Measurements from ENCODE around the gene UBE2E3. TPM values are rescaled to one million over a fixed set of nuclear protein-coding genes. Genes with fewer than 3 reads are reported as not detected.

Gene UBE2E3
- total RNA-seq, 1 donor from 2014 or later: 74.2 TPM

- H3K4me1 Mint-ChIP-seq (ENCODE audit: low read depth): no peaks in the 10 kb centered on the region
- H3K27me3 Mint-ChIP-seq (ENCODE audit: low read depth): no peaks in the 10 kb centered on the region
- no peak for DNase-seq (ENCODE audit: low spot score)
- no peak for TF ChIP-seq CTCF (IDR thresholded peaks at IDR 0.05)
- peaks cover 1% of the 10 kb centered on the region for H3K36me3 Mint-ChIP-seq (ENCODE audit: low read depth)
- H3K4me3 Mint-ChIP-seq (ENCODE audit: unreplicated experiment): no peak overlapping the region
- H3K27ac Mint-ChIP-seq (ENCODE audit: unreplicated experiment): no peak overlapping the region
- no peaks in the 10 kb centered on the region for H3K9me3 Mint-ChIP-seq (ENCODE audit: low read depth)
Observed at GRCh38 chr2:180960982-180961381, 19.4 kb upstream of the UBE2E3 start.

GRCh38 chr2:180962727-180963314, 17.6 kb upstream of the UBE2E3 start:
- Mint-ChIP-seq H3K27me3 (ENCODE audit: low read depth) (no peaks in the 10 kb centered on the region), H3K9me3 (ENCODE audit: low read depth) (no peaks in the 10 kb centered on the region), H3K4me3 (ENCODE audit: unreplicated experiment) (no peak overlapping the region), H3K4me1 (ENCODE audit: low read depth) (no peaks in the 10 kb centered on the region), H3K27ac (ENCODE audit: unreplicated experiment) (no peak overlapping the region), H3K36me3 (ENCODE audit: low read depth) (peaks cover 1% of the 10 kb centered on the region)
- no peak for DNase-seq (ENCODE audit: low spot score)
- no peak for TF ChIP-seq CTCF (IDR thresholded peaks at IDR 0.05)

- no peak for TF ChIP-seq CTCF (IDR thresholded peaks at IDR 0.05)
- no peaks in the 10 kb centered on the region for H3K27me3 Mint-ChIP-seq (ENCODE audit: low read depth)
- no peak overlapping the region for H3K27ac Mint-ChIP-seq (ENCODE audit: unreplicated experiment)
- peaks cover 1% of the 10 kb centered on the region for H3K36me3 Mint-ChIP-seq (ENCODE audit: low read depth)
- no peak for DNase-seq (ENCODE audit: low spot score)
- H3K9me3 Mint-ChIP-seq (ENCODE audit: low read depth): no peaks in the 10 kb centered on the region
- H3K4me3 Mint-ChIP-seq (ENCODE audit: unreplicated experiment): no peak overlapping the region
- H3K4me1 Mint-ChIP-seq (ENCODE audit: low read depth): peaks cover 10% of the 10 kb centered on the region
Observed at GRCh38 chr2:180966378-180966777, 14.0 kb upstream of the UBE2E3 start.

GRCh38 chr2:180969124-180969523, 11.3 kb upstream of the UBE2E3 start:
- Mint-ChIP-seq H3K27ac (ENCODE audit: unreplicated experiment) (no peak overlapping the region), H3K4me1 (ENCODE audit: low read depth) (peaks cover 10% of the 10 kb centered on the region), H3K4me3 (ENCODE audit: unreplicated experiment) (no peak overlapping the region), H3K36me3 (ENCODE audit: low read depth) (no peaks in the 10 kb centered on the region), H3K9me3 (ENCODE audit: low read depth) (no peaks in the 10 kb centered on the region), H3K27me3 (ENCODE audit: low read depth) (no peaks in the 10 kb centered on the region)
- no peak for TF ChIP-seq CTCF (IDR thresholded peaks at IDR 0.05)
- DNase-seq (ENCODE audit: low spot score): no peak

- TF ChIP-seq CTCF (IDR thresholded peaks at IDR 0.05): no peak
- H3K4me3 Mint-ChIP-seq (ENCODE audit: unreplicated experiment): no peak overlapping the region
- H3K36me3 Mint-ChIP-seq (ENCODE audit: low read depth): no peaks in the 10 kb centered on the region
- no peaks in the 10 kb centered on the region for H3K27me3 Mint-ChIP-seq (ENCODE audit: low read depth)
- H3K27ac Mint-ChIP-seq (ENCODE audit: unreplicated experiment): no peak overlapping the region
- H3K4me1 Mint-ChIP-seq (ENCODE audit: low read depth): peaks cover 10% of the 10 kb centered on the region
- H3K9me3 Mint-ChIP-seq (ENCODE audit: low read depth): no peaks in the 10 kb centered on the region
- no peak for DNase-seq (ENCODE audit: low spot score)
Observed at GRCh38 chr2:180970016-180970415, 10.4 kb upstream of the UBE2E3 start.

Measured in chondrocyte (in vitro differentiated cells).